ENCODE data around the gene PDZD4.

Gene PDZD4

GRCh38 chrX:153765138-153766079, 64.9 kb downstream of the PDZD4 start:
- DNase-seq (ENCODE audit: extremely low spot score, insufficient read length, low read depth) (no peak), FAIRE-seq (no peak)

DNA sequence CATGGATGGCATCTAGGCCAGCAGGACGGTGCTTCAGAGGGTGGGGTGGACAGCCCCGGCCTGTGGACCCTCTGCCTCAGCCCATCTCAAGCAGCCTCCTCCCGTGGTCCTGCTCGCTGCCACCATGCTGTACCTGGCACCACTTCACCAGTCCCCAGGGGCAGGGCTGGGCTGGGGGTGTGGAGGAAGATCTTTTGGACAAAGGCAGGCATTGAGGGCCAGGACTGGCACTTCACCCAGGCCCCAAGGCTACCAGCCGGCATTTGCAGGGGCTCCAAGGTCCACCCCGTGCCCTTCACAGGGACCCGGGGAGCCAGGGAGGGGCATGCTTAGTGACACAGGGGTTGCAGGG, 65.6 kb downstream of the PDZD4 start:
- no peak for DNase-seq (ENCODE audit: extremely low spot score, insufficient read length, low read depth)
- FAIRE-seq: no peak

GRCh38 chrX:153763989-153764755, 66.2 kb downstream of the PDZD4 start, which contains the start of gene PLXNB3:
Gene PLXNB3 (plus strand): TSS chrX:153764249. CDS start chrX:153765536, 1,287 bp downstream.
- FAIRE-seq (peak; percentile 77), DNase-seq (ENCODE audit: extremely low spot score, insufficient read length, low read depth) (peak; percentile 39)

GRCh38 chrX:153763298-153763932, 66.9 kb downstream of the PDZD4 start:
- DNase-seq (ENCODE audit: extremely low spot score, insufficient read length, low read depth): no peak
- FAIRE-seq: no peak

DNA sequence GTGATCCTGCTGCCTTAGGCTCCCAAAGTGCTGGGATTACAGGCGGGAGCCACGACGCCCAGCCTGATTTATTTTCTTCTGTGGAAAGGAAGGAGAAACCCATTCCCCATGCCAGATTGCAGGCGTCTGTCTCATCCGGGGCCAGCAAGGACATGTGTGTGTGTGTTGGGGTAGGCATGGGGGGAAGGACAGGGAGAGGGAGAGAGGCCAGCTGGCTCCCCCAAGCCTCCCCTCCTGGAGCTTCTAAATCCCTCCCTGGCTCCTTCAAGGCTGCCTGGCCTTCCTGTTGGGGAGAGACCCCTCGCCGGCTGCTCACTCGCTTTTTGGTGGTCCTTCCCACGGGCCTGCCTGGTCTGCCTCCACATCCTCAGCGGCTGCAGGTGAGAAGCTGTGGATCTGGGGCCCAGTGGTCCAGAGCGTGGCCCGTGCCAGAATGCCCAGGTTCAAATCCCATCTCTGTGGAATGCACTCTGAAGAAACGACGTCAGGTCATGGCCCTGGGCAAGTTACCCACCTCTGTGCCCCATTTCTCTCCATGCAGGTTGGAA, 67.6 kb downstream of the PDZD4 start:
- DNase-seq (ENCODE audit: extremely low spot score, insufficient read length, low read depth) (no peak), FAIRE-seq (no peak)

DNA sequence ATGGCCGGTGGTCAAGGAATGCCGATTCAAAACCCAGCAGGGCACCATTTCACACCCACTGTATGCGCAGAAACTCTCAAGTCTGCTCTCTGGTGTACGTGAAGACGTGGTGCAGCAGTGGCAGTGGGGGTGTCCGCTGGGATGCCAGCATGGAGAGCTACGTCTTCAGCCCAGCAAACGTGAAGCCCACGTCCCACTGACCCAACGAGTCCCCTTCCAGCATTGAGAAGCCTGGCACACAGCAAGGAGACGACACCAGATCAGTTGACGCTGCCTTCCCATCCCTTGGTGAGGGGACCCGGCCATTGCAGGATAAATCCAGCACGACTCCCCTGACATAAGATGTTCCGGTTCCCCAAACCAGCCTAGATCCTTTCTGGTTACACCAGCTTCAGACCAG, 68.5 kb downstream of the PDZD4 start:
- DNase-seq (ENCODE audit: extremely low spot score, insufficient read length, low read depth) (no peak), FAIRE-seq (no peak)

DNA sequence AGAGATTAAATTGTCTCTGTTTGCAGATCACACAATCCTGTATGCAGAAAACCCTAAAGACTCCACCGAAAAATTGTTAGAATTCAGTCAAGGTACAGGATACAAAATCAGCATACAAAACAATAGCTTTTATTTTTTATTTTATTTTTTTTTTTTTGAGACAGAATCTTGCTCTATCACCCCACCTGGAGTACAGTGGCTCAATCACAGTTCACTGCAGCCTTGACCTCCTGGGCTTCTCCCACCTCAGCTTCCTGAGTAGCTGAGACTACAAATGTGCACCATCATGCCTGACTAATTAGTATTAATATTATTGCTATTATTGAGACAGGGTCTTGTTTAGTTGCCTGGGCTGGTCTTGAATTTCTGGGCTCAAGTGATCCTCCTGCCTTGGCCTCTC, 75.2 kb downstream of the PDZD4 start:
- FAIRE-seq: no peak

More for the DNA sequence above, 75.2 kb downstream of the PDZD4 start:
- DNase-seq (ENCODE audit: extremely low spot score, insufficient read length, low read depth): no peak
